K562 (cell line): ENCODE data around the gene OR10H5. TPM values are rescaled to one million over a fixed set of nuclear protein-coding genes. Genes with fewer than 3 reads are reported as not detected.

ENCODE experiments used
- DDX20 ChIP-seq: fragments of 450-650 bp; IDR thresholded peaks from 2 replicates; pipeline ENCODE4 v1.6.1; 2016; ENCODE audit warnings: missing genetic modification characterization, low read depth, mild to moderate bottlenecking, missing compliant biosample characterization, moderate library complexity
- NFIC ChIP-seq: fragments of 450-650 bp; IDR thresholded peaks from 2 replicates; pipeline ENCODE4 v1.6.1; 2017; ENCODE audit warnings: mild to moderate bottlenecking, inconsistent platforms
- SMC3 ChIP-seq: conservative IDR thresholded peaks from 2 replicates; pipeline ENCODE4 v1.6.1; 2011; ENCODE audit warnings: low read depth, low read length, improper control_type of control experiment; ENCODE audit not compliant: insufficient read depth
- TBP ChIP-seq: optimal IDR thresholded peaks from 2 replicates; pipeline ENCODE3; 2011; ENCODE audit warnings: low read depth, low read length, improper control_type of control experiment
- ZNF41 ChIP-seq: fragments of 250-450 bp; sonication (Bioruptor Pico); conservative IDR thresholded peaks from 2 replicates; pipeline ENCODE4 v1.4.0; 2020; ENCODE audit warnings: mild to moderate bottlenecking
- ZNF766 ChIP-seq: fragments of 200-800 bp; sonication (Bioruptor generic); conservative IDR thresholded peaks from 2 replicates; pipeline ENCODE4 v1.6.1; 2016; ENCODE audit warnings: missing genetic modification characterization, missing compliant biosample characterization
- polyA plus RNA-seq, 8 experiments: library from polyadenylated mRNA; depleted of rRNA in 4 of 8; stranded (reverse) in 5 of 8; unstranded in 3 of 8; fragments of >200 nt; fragmentation: Nextera tagmentation in 2 of 8; fragmentation: Illumina TruSeq in 1 of 8; extraction: Ambion mirVana in 2 of 8; extraction: Trizol in 1 of 8; gene quantifications; 2 replicates each; pipeline versions ENCODE4 v1.2.1 to v1.2.3, GENCODE V29; 2011 to 2014; ENCODE audit warnings: inconsistent platforms in 1 of 8, missing spikeins in 1 of 8
- total RNA-seq, 7 experiments: library from RNA; depleted of rRNA in 6 of 7; stranded (reverse); fragments of >200 nt in 6 of 7; fragmentation: Illumina TruSeq in 2 of 7; extraction: Trizol in 2 of 7; gene quantifications; 2 replicates each; pipeline versions ENCODE4 v1.2.1 to v1.2.3, GENCODE V29; 2011 to 2021; ENCODE audit warnings: low replicate concordance in 1 of 7
- TF ChIP-seq, protein P1 (sequence below): IDR thresholded peaks from 2 replicates; pipeline ENCODE4 v1.6.1; 2011; ENCODE audit warnings: borderline replicate concordance, low read depth, mild to moderate bottlenecking, moderate library complexity, low read length; ENCODE audit not compliant: insufficient read depth, poor library complexity, severe bottlenecking
- TF ChIP-seq, protein P2 (sequence below), 3 experiments: fragments of 200-800 bp in 1 of 3; fragments of 250-450 bp in 1 of 3; fragments of 450-650 bp in 1 of 3; sonication (Bioruptor Pico) in 1 of 3; sonication (Bioruptor generic) in 1 of 3; formaldehyde crosslinking in 1 of 3; IDR thresholded peaks; 2 replicates each; pipeline versions ENCODE4 v1.6.1 to v1.8.0; 2016 to 2022; ENCODE audit warnings: mild to moderate bottlenecking in 2 of 3, missing genetic modification characterization in 2 of 3, missing compliant biosample characterization in 1 of 3, moderate library complexity in 1 of 3
- TF ChIP-seq, protein P3 (sequence below), 2 experiments: fragments of 450-650 bp in 1 of 2; sonication (generic) in 1 of 2; formaldehyde crosslinking in 1 of 2; IDR thresholded peaks in 1 of 2; conservative IDR thresholded peaks in 1 of 2; 2 replicates each; pipeline versions ENCODE4 v1.6.1 to v1.8.1; 2016 to 2023; ENCODE audit warnings: mild to moderate bottlenecking in 2 of 2, moderate library complexity in 2 of 2, inconsistent platforms in 1 of 2, missing genetic modification reagents in 1 of 2

Gene OR10H5
- total and polyA plus RNA-seq, 9 of the 15 experiments (the other 6 are each of a cell fraction or from before 2014, with no cell fraction given), result not detected

DNA sequence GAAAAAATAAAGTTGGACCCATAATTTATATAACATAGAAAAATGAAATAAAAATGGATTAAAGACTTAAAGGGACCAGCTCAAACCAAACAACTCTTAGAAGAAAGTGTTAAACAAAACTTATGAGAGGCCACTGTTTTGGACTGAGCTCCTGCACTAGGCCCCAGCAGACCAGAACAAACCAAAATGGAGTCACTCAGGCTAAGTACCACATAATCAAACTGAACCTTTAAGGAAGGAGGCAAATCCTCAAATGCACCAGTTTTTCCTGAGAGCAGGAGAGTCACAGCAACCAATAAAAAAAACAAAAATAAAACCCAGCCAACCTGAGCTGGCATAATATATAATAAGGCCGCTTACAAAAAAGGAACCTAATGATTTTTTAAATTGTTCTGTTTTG lies 38.3 kb downstream of the OR10H5 start (continued):
- TF ChIP-seq, protein P1, sequence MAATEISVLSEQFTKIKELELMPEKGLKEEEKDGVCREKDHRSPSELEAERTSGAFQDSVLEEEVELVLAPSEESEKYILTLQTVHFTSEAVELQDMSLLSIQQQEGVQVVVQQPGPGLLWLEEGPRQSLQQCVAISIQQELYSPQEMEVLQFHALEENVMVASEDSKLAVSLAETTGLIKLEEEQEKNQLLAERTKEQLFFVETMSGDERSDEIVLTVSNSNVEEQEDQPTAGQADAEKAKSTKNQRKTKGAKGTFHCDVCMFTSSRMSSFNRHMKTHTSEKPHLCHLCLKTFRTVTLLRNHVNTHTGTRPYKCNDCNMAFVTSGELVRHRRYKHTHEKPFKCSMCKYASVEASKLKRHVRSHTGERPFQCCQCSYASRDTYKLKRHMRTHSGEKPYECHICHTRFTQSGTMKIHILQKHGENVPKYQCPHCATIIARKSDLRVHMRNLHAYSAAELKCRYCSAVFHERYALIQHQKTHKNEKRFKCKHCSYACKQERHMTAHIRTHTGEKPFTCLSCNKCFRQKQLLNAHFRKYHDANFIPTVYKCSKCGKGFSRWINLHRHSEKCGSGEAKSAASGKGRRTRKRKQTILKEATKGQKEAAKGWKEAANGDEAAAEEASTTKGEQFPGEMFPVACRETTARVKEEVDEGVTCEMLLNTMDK, result no peak
- TF ChIP-seq, protein P2, sequence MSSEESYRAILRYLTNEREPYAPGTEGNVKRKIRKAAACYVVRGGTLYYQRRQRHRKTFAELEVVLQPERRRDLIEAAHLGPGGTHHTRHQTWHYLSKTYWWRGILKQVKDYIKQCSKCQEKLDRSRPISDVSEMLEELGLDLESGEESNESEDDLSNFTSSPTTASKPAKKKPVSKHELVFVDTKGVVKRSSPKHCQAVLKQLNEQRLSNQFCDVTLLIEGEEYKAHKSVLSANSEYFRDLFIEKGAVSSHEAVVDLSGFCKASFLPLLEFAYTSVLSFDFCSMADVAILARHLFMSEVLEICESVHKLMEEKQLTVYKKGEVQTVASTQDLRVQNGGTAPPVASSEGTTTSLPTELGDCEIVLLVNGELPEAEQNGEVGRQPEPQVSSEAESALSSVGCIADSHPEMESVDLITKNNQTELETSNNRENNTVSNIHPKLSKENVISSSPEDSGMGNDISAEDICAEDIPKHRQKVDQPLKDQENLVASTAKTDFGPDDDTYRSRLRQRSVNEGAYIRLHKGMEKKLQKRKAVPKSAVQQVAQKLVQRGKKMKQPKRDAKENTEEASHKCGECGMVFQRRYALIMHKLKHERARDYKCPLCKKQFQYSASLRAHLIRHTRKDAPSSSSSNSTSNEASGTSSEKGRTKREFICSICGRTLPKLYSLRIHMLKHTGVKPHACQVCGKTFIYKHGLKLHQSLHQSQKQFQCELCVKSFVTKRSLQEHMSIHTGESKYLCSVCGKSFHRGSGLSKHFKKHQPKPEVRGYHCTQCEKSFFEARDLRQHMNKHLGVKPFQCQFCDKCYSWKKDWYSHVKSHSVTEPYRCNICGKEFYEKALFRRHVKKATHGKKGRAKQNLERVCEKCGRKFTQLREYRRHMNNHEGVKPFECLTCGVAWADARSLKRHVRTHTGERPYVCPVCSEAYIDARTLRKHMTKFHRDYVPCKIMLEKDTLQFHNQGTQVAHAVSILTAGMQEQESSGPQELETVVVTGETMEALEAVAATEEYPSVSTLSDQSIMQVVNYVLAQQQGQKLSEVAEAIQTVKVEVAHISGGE (CRISPR knock-in tag; IDR thresholded peaks at IDR 0.05), result 0 out of 6 replicates have a peak, but pooled peaks of 1 of the 3 experiments have one; percentile 36
- peak; percentile 80 for TF ChIP-seq ZNF766 (CRISPR knock-in tag)
- TF ChIP-seq, protein P3, sequence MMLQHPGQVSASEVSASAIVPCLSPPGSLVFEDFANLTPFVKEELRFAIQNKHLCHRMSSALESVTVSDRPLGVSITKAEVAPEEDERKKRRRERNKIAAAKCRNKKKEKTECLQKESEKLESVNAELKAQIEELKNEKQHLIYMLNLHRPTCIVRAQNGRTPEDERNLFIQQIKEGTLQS (IDR thresholded peaks at IDR 0.05), result no peak
- TF ChIP-seq, protein P3 (CRISPR knock-in tag; conservative IDR thresholded peaks at IDR 0.05), result no peak
- peak; percentile 90 for TF ChIP-seq ZNF41 (CRISPR knock-in tag)
- TF ChIP-seq TBP, result no peak
- TF ChIP-seq NFIC, result no peak
- peak; percentile 94 for TF ChIP-seq DDX20 (tag)
- no peak for TF ChIP-seq SMC3
